Psoas muscle (tissue), 8 donors: ENCODE measurements around the gene BTBD9. TPM values are rescaled to one million over a fixed set of nuclear protein-coding genes. Genes with fewer than 3 reads are reported as not detected.

Experiments used
- ATAC-seq, 4 donors: fragments of 200-7000 bp; cut with Tn5 transposase; one replicate each; pipeline ENCODE4 v1.9.1; 2020; ENCODE audit warnings: moderate library complexity in 3 of 4, mild to moderate bottlenecking in 2 of 4
- DNase-seq, 2 donors: peaks; one replicate each; pipeline ENCODE4 v3.0.0-alpha.2; 2020
- H3K27ac ChIP-seq: fragments of 200-600 bp; one replicate; pipeline ENCODE4 v1.8.0; 2022
- H3K27me3 ChIP-seq, 3 donors: fragments of 200-600 bp in 1 of 3; one replicate each; pipeline versions ENCODE4 v1.6.1 to v1.8.0; 2013 to 2022; ENCODE audit warnings: low read length in 2 of 3, mild to moderate bottlenecking in 2 of 3, moderate library complexity in 1 of 3; ENCODE audit not compliant: insufficient read depth in 3 of 3
- H3K36me3 ChIP-seq, 2 donors: fragments of 200-600 bp in 1 of 2; one replicate each; pipeline versions ENCODE4 v1.6.1 to v1.8.0; 2013 to 2022; ENCODE audit warnings: low read depth in 1 of 2, mild to moderate bottlenecking in 1 of 2, moderate library complexity in 1 of 2; ENCODE audit not compliant: insufficient read depth in 1 of 2
- H3K4me1 ChIP-seq: fragments of 200-600 bp; one replicate; pipeline ENCODE4 v1.8.0; 2022
- H3K4me3 ChIP-seq: fragments of 200-600 bp; one replicate; pipeline ENCODE4 v1.8.0; 2022; ENCODE audit warnings: mild to moderate bottlenecking
- H3K9me3 ChIP-seq: fragments of 200-600 bp; one replicate; pipeline ENCODE4 v1.8.0; 2022
- CTCF ChIP-seq: fragments of 200-600 bp; IDR thresholded peaks from one replicate; pipeline ENCODE4 v1.8.0; 2022; ENCODE audit warnings: antibody characterized with exemption
- WGBS, 3 donors: extraction: QIAGEN DNeasy Blood & Tissue Kit; methylation state at CpG; one replicate each; pipeline versions ENCODE4 v1.1.6 to v1.1.7; 2013; 5-methylcytosine and 5-hydroxymethylcytosine counted together
- intact Hi-C, 2 donors: fragments of 100-400 bp; cut with DNase I; formaldehyde crosslinking; loops; one replicate each; pipeline versions ENCODE4 v1.11.0 to v1.14.2; 2022
- polyA plus RNA-seq, 3 donors: library from polyadenylated mRNA; stranded (reverse); fragments of 200-250 nt; gene quantifications; one replicate each; pipeline ENCODE4 v1.2.3, GENCODE V29; 2013
- total RNA-seq, 4 donors: library from RNA; stranded (reverse); fragmentation: NEBNext Ultra II Directional in 2 of 4; extraction: Animal tissue kit (Norgen Biotek cat#: 25700) in 2 of 4; gene quantifications; one replicate each; pipeline versions ENCODE4 v1.2.1 to v1.2.4, GENCODE V29; 2021 to 2023
- donor health status: healthy with polysubstance abuse.
- donor health status: DM: no; HTN: no; CAD: no; lungs with moderate emphysema.
- donor health status: Bipolar disorder and iron deficiency.
- donor health status: healthy.
- donor health status: DM: yes; HTN: yes; CAD: no.
- donor health status: DM: no; HTN: no; CAD: no.
- donor health status: DM: no; HTN: no; CAD: no.
- donor health status: DM: yes; HTN: yes; CAD: no.

Gene BTBD9
- total and polyA plus RNA-seq, 7 donors = 2.3 to 10.9 (median 8.4) TPM

GRCh38 chr6:38387971-38388370 is 251.8 kb downstream of the BTBD9 start:
- Histone ChIP-seq H3K27ac (no peak overlapping the region), H3K36me3 (no peaks in the 10 kb centered on the region), H3K27me3 (no peaks in the 10 kb centered on the region), H3K4me1 (peaks cover 23% of the 10 kb centered on the region), H3K4me3 (no peak overlapping the region), H3K9me3 (no peaks in the 10 kb centered on the region)
- no peak for TF ChIP-seq CTCF
- no peak for DNase-seq
- peak in 2 of 4 donors; percentile 35 to 37 for ATAC-seq
- intact Hi-C loops = no loop called here

- no peaks in the 10 kb centered on the region for H3K9me3 ChIP-seq
- WGBS, 3 donors = 99 to 100% (median 100%) methylated on average over 2 of the region's 2 CpGs
- ATAC-seq = no peak
- H3K27ac ChIP-seq = no peak overlapping the region
- H3K4me3 ChIP-seq = no peak overlapping the region
- no peaks in the 10 kb centered on the region for H3K27me3 ChIP-seq
- peaks cover 23% of the 10 kb centered on the region for H3K4me1 ChIP-seq
- no peak for TF ChIP-seq CTCF
- no peak for DNase-seq
- H3K36me3 ChIP-seq = no peaks in the 10 kb centered on the region
- intact Hi-C loops = no loop called here
Measured at GRCh38 chr6:38387461-38387860, 252.3 kb downstream of the BTBD9 start.

GRCh38 chr6:38378801-38379200 is 260.9 kb downstream of the BTBD9 start:
- no peak for DNase-seq

GRCh38 chr6:38375937-38376336 is 263.8 kb downstream of the BTBD9 start:
- no peaks in the 10 kb centered on the region for H3K9me3 ChIP-seq
- no peak for ATAC-seq
- DNase-seq = no peak
- TF ChIP-seq CTCF = no peak
- WGBS, 3 donors = 90 to 97% (median 93%) methylated on average over 2 of the region's 2 CpGs
- H3K4me1 ChIP-seq = peaks cover 11% of the 10 kb centered on the region
- H3K36me3 ChIP-seq = no peaks in the 10 kb centered on the region
- intact Hi-C loops = no loop called here
- H3K27ac ChIP-seq = no peak overlapping the region
- H3K27me3 ChIP-seq = no peaks in the 10 kb centered on the region
- no peak overlapping the region for H3K4me3 ChIP-seq

More at GRCh38 chr6:38378801-38379200, 260.9 kb downstream of the BTBD9 start:
- no peak overlapping the region for H3K4me3 ChIP-seq
- no peak for TF ChIP-seq CTCF
- no peaks in the 10 kb centered on the region for H3K4me1 ChIP-seq
- intact Hi-C loops = no loop called here
- no peaks in the 10 kb centered on the region for H3K9me3 ChIP-seq
- WGBS, 3 donors = 81 to 87% (median 82%) methylated on average over 7 of the region's 7 CpGs
- ATAC-seq = no peak
- no peaks in the 10 kb centered on the region for H3K27me3 ChIP-seq
- no peaks in the 10 kb centered on the region for H3K36me3 ChIP-seq
- H3K27ac ChIP-seq = no peak overlapping the region

- Histone ChIP-seq H3K4me1 (peaks cover 17% of the 10 kb centered on the region), H3K4me3 (no peak overlapping the region), H3K36me3 (no peaks in the 10 kb centered on the region), H3K9me3 (no peaks in the 10 kb centered on the region), H3K27ac (no peak overlapping the region), H3K27me3 (no peaks in the 10 kb centered on the region)
- DNase-seq = no peak
- ATAC-seq = no peak
- TF ChIP-seq CTCF = no peak
- intact Hi-C loops = no loop called here
- 86 to 100% (median 98%) methylated on average over 1 of the region's 1 CpG for WGBS, 3 donors
Measured at GRCh38 chr6:38375341-38375740, 264.4 kb downstream of the BTBD9 start.
